Renal cortex interstitium (tissue), 11 donors: Measurements from ENCODE around the gene GABRP. TPM values are rescaled to one million over a fixed set of nuclear protein-coding genes. Genes with fewer than 3 reads are reported as not detected.

Experiments used
- DNase-seq, 11 donors: peaks; one replicate each; pipeline ENCODE4 v3.0.0-alpha.2; 2013; ENCODE audit warnings: low read depth in 9 of 11, low spot score in 4 of 11; ENCODE audit errors: extremely low read depth in 1 of 11
- polyA plus RNA-seq, 3 donors: library from polyadenylated mRNA; unstranded; fragments of 120-200 nt; gene quantifications; one replicate each; pipeline ENCODE4 v1.2.1, GENCODE V29; 2013; ENCODE audit not compliant: insufficient read length in 3 of 3

Gene GABRP
- polyA plus RNA-seq, 3 donors: 1.2 to 2.3 (median 1.3) TPM

- DNase-seq: no peak
These were observed 62.9 kb downstream of the GABRP start for GRCh38 chr5:170846416-170846815.

- no peak for DNase-seq
These were observed 63.3 kb downstream of the GABRP start for GRCh38 chr5:170846846-170847245.

- no peak for DNase-seq
These were observed 64.5 kb downstream of the GABRP start for GRCh38 chr5:170848033-170848432.

GRCh38 chr5:170849374-170849773 is 65.8 kb downstream of the GABRP start:
- no peak for DNase-seq

GRCh38 chr5:170854566-170854965 is 71.0 kb downstream of the GABRP start:
- no peak for DNase-seq

GRCh38 chr5:170857066-170857465 is 73.5 kb downstream of the GABRP start:
- no peak for DNase-seq

GRCh38 chr5:170860415-170860814 is 76.9 kb downstream of the GABRP start:
- no peak for DNase-seq

GRCh38 chr5:170860818-170861666 is 77.5 kb downstream of the GABRP start:
- DNase-seq: no peak

GRCh38 chr5:170861667-170861916 is 78.1 kb downstream of the GABRP start:
- no peak for DNase-seq

- peak in 6 of 11 donors; percentile 35 to 62 (median 55) for DNase-seq
These were observed 78.6 kb downstream of the GABRP start, which contains the start of gene RANBP17 for GRCh38 chr5:170861917-170862766. Gene RANBP17, plus strand, starts transcription at chr5:170862018.

- no peak for DNase-seq
These were observed 80.1 kb downstream of the GABRP start for GRCh38 chr5:170863646-170864045.

Other genes starting within 250 kb of the GABRP start
- 10 to 100 TPM in 2 of 3 donors, 1 to 10 TPM in 1; 9.7 to 16.2 (median 12.6) TPM for gene RANBP17, start 78.3 kb downstream of the GABRP start, polyA plus RNA-seq